Right lobe of liver (tissue), 6 donors: ENCODE data around the gene GABARAPL2. TPM values are rescaled to one million over a fixed set of nuclear protein-coding genes. Genes with fewer than 3 reads are reported as not detected.

Source experiments
- ATAC-seq, 4 donors: fragments of 200-7000 bp; cut with Tn5 transposase; one replicate each; pipeline ENCODE4 v1.9.1; 2020; ENCODE audit warnings: mild to moderate bottlenecking in 4 of 4, moderate library complexity in 4 of 4
- DNase-seq, 3 donors: peaks; one replicate each; pipeline ENCODE4 v3.0.0-alpha.2; 2020
- H3K27ac ChIP-seq, 3 donors: fragments of 200-600 bp; one replicate each; pipeline ENCODE4 v1.8.0; 2022
- H3K27me3 ChIP-seq, 2 donors: fragments of 200-600 bp; one replicate each; pipeline ENCODE4 v1.8.0; 2022
- H3K36me3 ChIP-seq, 4 donors: fragments of 200-600 bp; sonication (generic) in 1 of 4; one replicate each; pipeline versions ENCODE4 v1.5.1 to v1.8.0; 2017 to 2022; ENCODE audit warnings: control low read depth in 1 of 4
- H3K4me1 ChIP-seq, 4 donors: fragments of 200-600 bp; sonication (generic) in 1 of 4; one replicate each; pipeline versions ENCODE4 v1.5.1 to v1.8.0; 2017 to 2022; ENCODE audit warnings: control low read depth in 1 of 4
- H3K4me3 ChIP-seq, 3 donors: fragments of 200-600 bp; one replicate each; pipeline ENCODE4 v1.8.0; 2022
- H3K9me3 ChIP-seq, 4 donors: fragments of 200-600 bp; sonication (generic) in 1 of 4; one replicate each; pipeline versions ENCODE4 v1.5.1 to v1.8.0; 2017 to 2022; ENCODE audit warnings: control low read depth in 1 of 4
- POLR2A ChIP-seq: fragments of 450-650 bp; IDR thresholded peaks from one replicate; pipeline ENCODE4 v1.6.1; 2017; ENCODE audit warnings: antibody characterized with exemption, mild to moderate bottlenecking
- WGBS: methylation state at CpG from one replicate; pipeline ENCODE4 v1.1.6; 2018; ENCODE audit warnings: low coverage, low lambda C conversion rate; ENCODE audit not compliant: insufficient coverage; ENCODE audit errors: missing lambda C conversion rate; 5-methylcytosine and 5-hydroxymethylcytosine counted together
- intact Hi-C, 2 donors: fragments of 100-400 bp; cut with DNase I; formaldehyde crosslinking; loops; one replicate each; pipeline versions ENCODE4 v1.11.2 to v1.14.1; 2022
- total RNA-seq, 6 experiments: library from RNA; depleted of rRNA in 2 of 6; stranded (reverse); fragments of >200 nt in 2 of 6; fragmentation: NEBNext Ultra II Directional in 3 of 6; extraction: Animal tissue kit (Norgen Biotek cat#: 25700) in 3 of 6; gene quantifications; one replicate each; pipeline versions ENCODE4 v1.1.0 to v1.2.4, GENCODE V29; 2016 to 2023
- TF ChIP-seq, protein P1 (sequence below), 4 donors: fragments of 200-600 bp in 3 of 4; fragments of 450-650 bp in 1 of 4; IDR thresholded peaks; one replicate each; pipeline versions ENCODE4 v1.5.1 to v1.8.0; 2016 to 2022; ENCODE audit warnings: antibody characterized with exemption in 4 of 4, mild to moderate bottlenecking in 2 of 4
- donor health status: DM: no; HTN: yes; CAD: no.
- donor health status: DM: no; HTN: no; CAD: no.
- donor health status: DM: no; HTN: no; CAD: no.
- donor health status: DM: no; HTN: yes; CAD: no.
- donor health status: DM: no; HTN: yes; CAD: no.

GABARAPL2 gene
- total RNA-seq, 6 experiments from 2014 or later, result 33.4 to 46.5 (median 42.4) TPM

DNA sequence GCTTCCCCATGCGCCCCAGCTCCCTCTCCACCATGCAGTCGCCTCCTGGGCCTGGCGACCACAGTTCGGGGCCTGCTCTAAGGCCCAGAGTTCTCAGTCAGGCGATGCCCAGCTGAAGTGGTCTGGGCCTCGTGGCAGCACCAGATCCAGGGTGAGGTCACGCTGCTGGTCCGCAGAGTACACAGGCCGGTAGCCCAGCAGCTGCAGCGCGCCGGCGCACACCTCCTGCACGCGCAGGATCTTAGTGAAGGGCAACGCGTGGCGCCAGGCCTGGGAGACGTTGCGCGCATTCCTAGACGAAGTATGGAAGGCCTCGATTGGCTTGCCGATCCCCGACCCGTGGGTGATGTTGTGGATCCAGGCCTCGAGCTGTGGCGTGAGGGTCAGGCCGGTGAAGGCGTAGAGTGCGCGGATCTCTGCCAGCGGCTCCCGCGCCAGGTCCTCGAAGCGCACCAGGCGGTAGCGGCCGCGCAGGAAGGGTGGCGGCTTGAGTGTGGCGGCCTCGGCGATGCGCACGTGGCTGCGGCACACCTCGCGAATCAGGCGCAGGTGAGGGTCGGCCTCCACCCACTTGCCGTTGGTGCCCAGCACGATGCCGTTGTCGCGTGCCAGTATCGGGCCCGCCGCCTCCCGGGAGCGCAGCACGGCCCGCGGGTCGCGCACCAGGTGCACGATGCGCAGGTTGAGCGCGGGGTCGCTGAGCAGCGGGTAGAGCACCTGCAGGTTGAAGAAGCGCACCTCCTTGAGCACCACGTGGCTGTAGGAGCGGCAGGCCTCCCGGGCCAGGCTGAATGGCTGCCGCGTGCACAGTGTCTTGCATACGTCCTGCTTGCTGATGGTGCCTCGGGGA, 36.9 kb upstream of the GABARAPL2 start:
- ATAC-seq (no peak), DNase-seq (no peak)
- H3K36me3 ChIP-seq, result no peaks in the 10 kb centered on the region

DNA sequence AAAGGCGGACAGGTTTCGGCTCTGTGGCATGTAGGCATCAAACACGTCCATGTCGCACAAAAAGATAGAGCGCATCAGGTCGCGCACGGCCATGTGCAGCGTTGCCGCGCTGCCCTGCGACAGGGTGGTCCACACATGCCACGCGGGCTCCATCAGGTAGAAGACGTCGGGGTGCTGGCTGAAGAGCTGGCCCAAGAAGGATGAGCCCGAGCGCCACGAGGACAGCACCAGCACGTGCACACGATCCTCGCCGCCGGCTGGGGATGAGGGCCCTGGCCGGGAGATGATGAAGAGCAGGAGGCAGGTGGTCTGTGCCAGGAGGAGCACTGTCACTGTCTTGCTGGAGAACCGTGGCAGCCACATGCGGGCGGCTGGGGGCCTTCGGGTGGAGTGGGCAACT, 36.2 kb upstream of the GABARAPL2 start:
- no peak overlapping the region for H3K4me3 ChIP-seq
- no peak for DNase-seq
- no peak overlapping the region for H3K27ac ChIP-seq
- no peak for ATAC-seq
- peaks cover 0 to 15% (median 6%) of the 10 kb centered on the region in 4 donors for H3K4me1 ChIP-seq
- no peaks in the 10 kb centered on the region for H3K36me3 ChIP-seq
- H3K27me3 ChIP-seq, result no peaks in the 10 kb centered on the region
- intact Hi-C loops, result loop anchor here in 1 of 2 donors (10.0 kb wide), 1 partner anchor 45 kb away; no protein-coding TSS in a partner anchor
- TF ChIP-seq POLR2A, result no peak
- TF ChIP-seq, protein P1, sequence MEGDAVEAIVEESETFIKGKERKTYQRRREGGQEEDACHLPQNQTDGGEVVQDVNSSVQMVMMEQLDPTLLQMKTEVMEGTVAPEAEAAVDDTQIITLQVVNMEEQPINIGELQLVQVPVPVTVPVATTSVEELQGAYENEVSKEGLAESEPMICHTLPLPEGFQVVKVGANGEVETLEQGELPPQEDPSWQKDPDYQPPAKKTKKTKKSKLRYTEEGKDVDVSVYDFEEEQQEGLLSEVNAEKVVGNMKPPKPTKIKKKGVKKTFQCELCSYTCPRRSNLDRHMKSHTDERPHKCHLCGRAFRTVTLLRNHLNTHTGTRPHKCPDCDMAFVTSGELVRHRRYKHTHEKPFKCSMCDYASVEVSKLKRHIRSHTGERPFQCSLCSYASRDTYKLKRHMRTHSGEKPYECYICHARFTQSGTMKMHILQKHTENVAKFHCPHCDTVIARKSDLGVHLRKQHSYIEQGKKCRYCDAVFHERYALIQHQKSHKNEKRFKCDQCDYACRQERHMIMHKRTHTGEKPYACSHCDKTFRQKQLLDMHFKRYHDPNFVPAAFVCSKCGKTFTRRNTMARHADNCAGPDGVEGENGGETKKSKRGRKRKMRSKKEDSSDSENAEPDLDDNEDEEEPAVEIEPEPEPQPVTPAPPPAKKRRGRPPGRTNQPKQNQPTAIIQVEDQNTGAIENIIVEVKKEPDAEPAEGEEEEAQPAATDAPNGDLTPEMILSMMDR (IDR thresholded peaks at IDR 0.05), result no peak
- 94% methylated on average over 11 of the region's 29 CpGs for whole genome bisulfite sequencing
- no peaks in the 10 kb centered on the region for H3K9me3 ChIP-seq

More for the DNA sequence above, 36.9 kb upstream of the GABARAPL2 start:
- Histone ChIP-seq H3K27me3 (no peaks in the 10 kb centered on the region), H3K4me3 (no peak overlapping the region), H3K27ac (no peak overlapping the region), H3K9me3 (no peaks in the 10 kb centered on the region), H3K4me1 (peaks cover 0 to 15% (median 6%) of the 10 kb centered on the region in 4 donors)
- intact Hi-C loops, result no loop called here
- TF ChIP-seq, protein P1 (IDR thresholded peaks at IDR 0.05), result no peak
- no peak for TF ChIP-seq POLR2A
- WGBS, result 95% methylated on average over 18 of the region's 81 CpGs

DNA sequence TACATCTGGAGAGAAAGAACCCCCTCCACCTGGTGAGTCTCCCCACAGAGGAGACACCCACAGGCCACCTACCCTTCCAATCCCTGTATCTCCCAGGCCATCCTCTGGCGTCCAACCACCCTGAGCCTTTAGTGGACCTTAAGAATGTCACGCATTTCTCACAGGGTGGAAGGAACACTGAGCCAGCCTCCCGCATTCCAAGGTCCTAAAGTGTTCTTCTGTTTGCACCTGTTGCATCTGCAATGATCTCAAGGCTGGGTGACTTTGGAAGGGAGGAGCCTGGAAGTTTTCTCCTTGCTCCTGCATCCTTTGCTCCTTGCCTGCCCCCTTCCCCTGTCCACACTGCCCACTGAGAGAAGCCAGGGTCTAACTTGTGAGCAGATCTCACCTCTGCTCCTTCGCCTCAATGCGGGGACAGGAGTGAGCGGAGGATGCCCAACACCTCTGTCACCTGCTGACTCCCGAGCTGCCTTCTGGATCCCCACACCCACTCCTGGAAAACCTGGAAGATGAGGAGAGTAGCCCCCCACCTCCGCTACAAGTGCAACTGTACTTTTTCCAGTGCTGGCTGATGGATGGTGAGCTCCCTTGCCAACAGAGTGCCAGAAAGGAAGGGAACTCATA, 33.9 kb upstream of the GABARAPL2 start:
- Histone ChIP-seq H3K4me1 (peaks cover 0 to 15% (median 6%) of the 10 kb centered on the region in 4 donors), H3K9me3 (no peaks in the 10 kb centered on the region), H3K27ac (no peak overlapping the region), H3K36me3 (no peaks in the 10 kb centered on the region), H3K4me3 (no peak overlapping the region), H3K27me3 (no peaks in the 10 kb centered on the region)
- ATAC-seq, result no peak
- 74% methylated on average over 4 of the region's 8 CpGs for WGBS
- TF ChIP-seq POLR2A, result no peak
- TF ChIP-seq, protein P1 (IDR thresholded peaks at IDR 0.05), result no peak
- intact Hi-C loops, result loop anchor here in 1 of 2 donors (10.0 kb wide), 1 partner anchor 47 kb away; no protein-coding TSS in a partner anchor
- DNase-seq, result no peak

DNA sequence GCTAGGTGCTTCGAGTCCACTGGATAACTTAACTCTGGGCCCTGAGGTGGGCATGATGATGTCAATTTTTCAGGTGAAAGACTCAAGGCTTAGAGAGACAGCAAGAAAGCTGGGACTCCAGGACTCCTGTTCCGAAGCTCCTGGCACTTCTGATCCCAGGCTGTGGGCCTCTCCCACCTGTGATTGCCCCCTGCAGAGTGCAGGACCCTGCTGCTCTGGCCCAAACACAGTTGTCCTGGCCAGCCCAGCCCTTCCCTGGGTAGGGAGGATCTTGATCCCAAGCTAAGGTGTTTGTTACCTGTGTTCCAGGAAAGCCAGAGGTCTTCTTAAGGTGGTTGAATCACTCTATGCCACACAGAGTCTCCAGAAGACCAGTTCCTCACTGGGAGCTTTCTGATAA, 33.4 kb upstream of the GABARAPL2 start:
- DNase-seq (no peak), ATAC-seq (no peak)
- intact Hi-C loops, result loop anchor here in 1 of 2 donors (10.0 kb wide), 1 partner anchor 48 kb away; no protein-coding TSS in a partner anchor
- H3K36me3 ChIP-seq, result no peaks in the 10 kb centered on the region
- 57% methylated on average over 1 of the region's 2 CpGs for WGBS
- H3K4me3 ChIP-seq, result no peak overlapping the region
- H3K27ac ChIP-seq, result no peak overlapping the region
- no peaks in the 10 kb centered on the region for H3K9me3 ChIP-seq
- peaks cover 0 to 10% (median 6%) of the 10 kb centered on the region in 4 donors for H3K4me1 ChIP-seq
- H3K27me3 ChIP-seq, result no peaks in the 10 kb centered on the region
- no peak for TF ChIP-seq POLR2A
- TF ChIP-seq, protein P1 (IDR thresholded peaks at IDR 0.05), result no peak
